MG63 (cell line): Measurements from ENCODE around the gene GRIK3. TPM values are rescaled to one million over a fixed set of nuclear protein-coding genes. Genes with fewer than 3 reads are reported as not detected.

Experiments
- DNase-seq: peaks from one replicate; pipeline ENCODE4 v3.0.0-alpha.2; 2020
- H3K27me3 ChIP-seq: fragments of 250-450 bp; sonication (Bioruptor Pico); 2 replicates; pipeline ENCODE4 v1.5.1; 2020; ENCODE audit warnings: mild to moderate bottlenecking, moderate library complexity
- H3K36me3 ChIP-seq: fragments of 250-450 bp; sonication (Bioruptor Pico); 2 replicates; pipeline ENCODE4 v1.5.1; 2020; ENCODE audit warnings: mild to moderate bottlenecking, moderate library complexity
- H3K4me3 ChIP-seq: fragments of 250-450 bp; sonication (Bioruptor Pico); 2 replicates; pipeline ENCODE4 v1.5.1; 2020; ENCODE audit warnings: mild to moderate bottlenecking, moderate library complexity
- H3K9me3 ChIP-seq: fragments of 250-450 bp; sonication (Bioruptor Pico); 2 replicates; pipeline ENCODE4 v1.5.1; 2020; ENCODE audit warnings: mild to moderate bottlenecking, moderate library complexity
- total RNA-seq: library from RNA; depleted of rRNA; stranded (reverse); fragments of >200 nt; shearing (Covaris generic); gene quantifications from 2 replicates; pipeline ENCODE4 v1.2.3, GENCODE V29; 2014; ENCODE audit warnings: low replicate concordance

GRIK3 gene
- total RNA-seq, 1 experiment from 2014 or later, result 0.66 TPM

DNA sequence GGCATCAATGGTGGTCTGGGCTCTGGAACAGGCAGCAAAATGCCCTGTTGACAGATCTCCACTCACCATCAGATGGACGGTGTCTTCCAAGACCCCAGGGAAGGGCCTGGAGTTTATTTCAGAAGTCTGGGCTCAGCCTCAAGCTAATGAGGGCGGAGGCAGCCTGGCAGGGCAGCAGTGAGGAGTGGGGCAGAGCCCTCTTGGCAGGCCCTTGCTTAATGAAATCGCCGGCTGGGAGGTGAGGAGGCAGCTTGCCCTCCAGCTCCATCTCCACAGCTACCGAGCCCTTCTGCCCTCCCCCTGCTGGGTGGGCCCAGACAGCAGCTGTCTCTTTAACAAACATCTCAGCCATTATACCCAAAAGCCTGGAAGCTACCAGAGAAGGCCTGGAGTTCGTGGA is 22.0 kb upstream of the GRIK3 start:
- Histone ChIP-seq H3K36me3 (no peaks in the 10 kb centered on the region), H3K9me3 (no peaks in the 10 kb centered on the region), H3K4me3 (no peak overlapping the region), H3K27me3 (no peaks in the 10 kb centered on the region)
- DNase-seq, result no peak

- no peak for DNase-seq
- Histone ChIP-seq H3K9me3 (no peaks in the 10 kb centered on the region), H3K27me3 (no peaks in the 10 kb centered on the region), H3K36me3 (no peaks in the 10 kb centered on the region), H3K4me3 (no peak overlapping the region)
Measured at GRCh38 chr1:37055631-37056030, 21.3 kb upstream of the GRIK3 start.

DNA sequence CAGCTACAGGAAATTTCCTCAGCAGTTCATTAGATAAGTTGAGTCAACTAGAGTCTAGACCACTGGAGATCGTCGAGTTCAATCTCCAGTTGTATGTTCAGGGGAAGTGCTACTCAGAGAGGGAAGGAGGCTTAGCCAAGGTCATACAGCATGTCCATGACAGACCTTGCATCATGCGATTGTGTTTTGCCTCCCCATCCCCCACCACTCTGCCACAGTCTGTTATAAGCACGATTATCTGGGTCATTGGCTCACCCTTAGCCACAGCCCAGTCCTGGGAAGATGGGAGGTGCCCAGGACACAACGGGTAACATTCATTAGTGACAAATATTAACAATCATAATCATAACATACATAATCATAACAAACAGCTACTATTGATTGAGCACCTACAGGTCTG is 18.9 kb upstream of the GRIK3 start:
- Histone ChIP-seq H3K36me3 (no peaks in the 10 kb centered on the region), H3K9me3 (no peaks in the 10 kb centered on the region), H3K27me3 (no peaks in the 10 kb centered on the region), H3K4me3 (no peak overlapping the region)
- DNase-seq, result no peak

DNA sequence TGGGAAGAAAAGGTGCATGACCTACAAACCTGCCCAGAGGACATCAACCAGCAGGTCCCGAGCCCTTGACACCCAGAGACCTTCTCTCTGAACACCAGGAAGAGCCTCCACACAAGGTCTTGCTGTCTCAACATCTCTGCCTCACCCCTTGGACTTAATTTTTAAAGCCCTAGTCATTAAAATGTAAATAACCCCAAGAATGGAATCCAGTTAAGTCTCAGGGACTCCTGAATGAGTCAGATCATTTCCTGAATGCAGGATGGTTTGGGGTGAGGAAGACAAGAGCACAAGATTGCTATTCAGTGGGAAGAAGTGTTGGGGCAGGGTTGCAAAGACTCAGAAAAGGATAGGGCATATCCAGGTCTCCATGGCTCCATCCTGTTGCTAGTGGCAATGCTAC is 17.8 kb upstream of the GRIK3 start:
- Histone ChIP-seq H3K9me3 (no peaks in the 10 kb centered on the region), H3K36me3 (no peaks in the 10 kb centered on the region), H3K27me3 (no peaks in the 10 kb centered on the region), H3K4me3 (no peak overlapping the region)
- no peak for DNase-seq

- Histone ChIP-seq H3K27me3 (no peaks in the 10 kb centered on the region), H3K36me3 (no peaks in the 10 kb centered on the region), H3K4me3 (no peak overlapping the region), H3K9me3 (no peaks in the 10 kb centered on the region)
- no peak for DNase-seq
Measured at GRCh38 chr1:37051346-37051745, 17.0 kb upstream of the GRIK3 start.

DNA sequence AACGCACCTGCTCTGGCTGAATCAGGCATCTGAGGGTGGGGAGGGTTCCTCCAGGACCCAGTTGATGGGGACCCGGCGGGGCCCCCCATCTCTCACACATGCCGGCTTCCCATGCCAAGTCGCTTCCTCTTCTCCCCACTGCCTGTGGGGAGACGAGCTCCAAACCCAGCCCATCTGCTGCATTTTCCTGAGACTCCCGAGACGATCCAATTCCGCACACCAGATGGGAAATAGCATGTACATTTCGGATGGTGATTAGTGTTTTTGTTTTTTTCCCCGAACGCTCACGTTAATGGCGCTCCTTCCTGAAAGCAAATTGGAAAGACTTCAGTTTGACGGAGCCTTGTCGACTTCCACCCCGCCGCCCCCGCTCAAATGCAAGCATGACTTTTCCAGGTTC is 13.2 kb upstream of the GRIK3 start:
- no peak for DNase-seq
- H3K27me3 ChIP-seq, result 0 out of 2 replicates have a peak, but pooled peaks cover 3% of the 10 kb centered on the region
- no peak overlapping the region for H3K4me3 ChIP-seq
- no peaks in the 10 kb centered on the region for H3K9me3 ChIP-seq
- H3K36me3 ChIP-seq, result no peaks in the 10 kb centered on the region

GRCh38 chr1:37043101-37043500 is 8.8 kb upstream of the GRIK3 start:
- H3K27me3 ChIP-seq, result peaks cover 7% of the 10 kb centered on the region; the same call in 1 of the 2 replicates
- DNase-seq, result no peak
- no peak overlapping the region for H3K4me3 ChIP-seq
- H3K36me3 ChIP-seq, result no peaks in the 10 kb centered on the region
- no peaks in the 10 kb centered on the region for H3K9me3 ChIP-seq

DNA sequence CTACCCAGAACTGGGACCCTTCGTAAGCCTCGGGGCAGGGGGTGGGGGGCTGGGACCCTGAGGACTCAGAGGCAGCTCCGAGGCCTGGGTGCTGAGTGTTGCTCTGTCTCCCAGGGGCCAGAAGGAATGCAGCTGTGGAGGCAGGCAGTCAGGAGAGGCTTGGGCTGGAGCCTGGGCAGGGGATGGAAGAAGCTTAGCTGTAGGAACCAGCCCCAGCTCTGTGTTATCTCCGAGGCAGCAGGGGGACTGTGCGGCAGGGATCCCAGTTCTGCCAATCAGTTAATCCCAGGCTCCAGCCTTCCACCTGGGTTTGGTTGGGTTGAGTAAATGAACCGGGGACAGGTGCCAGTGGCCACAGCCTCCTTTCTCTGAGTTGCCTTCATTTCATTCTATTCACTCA is 8.2 kb upstream of the GRIK3 start:
- no peak for DNase-seq
- Histone ChIP-seq H3K36me3 (no peaks in the 10 kb centered on the region), H3K9me3 (no peaks in the 10 kb centered on the region), H3K4me3 (no peak overlapping the region), H3K27me3 (peaks cover 7% of the 10 kb centered on the region; the same call in 1 of the 2 replicates)

DNA sequence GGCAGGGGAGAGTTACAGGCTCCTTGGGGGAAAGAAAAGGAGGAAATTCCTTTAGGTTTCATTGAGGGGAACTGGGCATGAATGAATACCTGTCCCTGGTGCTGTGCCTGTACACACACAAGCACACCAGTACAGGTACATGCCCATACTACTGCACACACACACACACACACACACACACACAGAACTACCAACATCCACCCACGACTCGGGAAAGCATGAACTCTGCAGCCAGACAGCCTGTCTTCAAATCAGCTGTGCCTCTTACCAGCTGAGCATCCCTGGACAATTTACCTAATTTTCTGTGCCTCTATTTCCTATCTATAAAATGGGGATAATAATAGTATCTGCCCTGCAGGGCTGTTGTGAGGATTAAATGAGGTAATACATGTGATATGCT is 7.2 kb upstream of the GRIK3 start:
- Histone ChIP-seq H3K9me3 (no peaks in the 10 kb centered on the region), H3K27me3 (peaks cover 7% of the 10 kb centered on the region; the same call in 1 of the 2 replicates), H3K4me3 (no peak overlapping the region), H3K36me3 (no peaks in the 10 kb centered on the region)
- no peak for DNase-seq

GRCh38 chr1:37040773-37041172 is 6.5 kb upstream of the GRIK3 start:
- Histone ChIP-seq H3K36me3 (no peaks in the 10 kb centered on the region), H3K27me3 (peaks cover 7% of the 10 kb centered on the region; the same call in 1 of the 2 replicates), H3K4me3 (no peak overlapping the region), H3K9me3 (no peaks in the 10 kb centered on the region)
- DNase-seq, result no peak

DNA sequence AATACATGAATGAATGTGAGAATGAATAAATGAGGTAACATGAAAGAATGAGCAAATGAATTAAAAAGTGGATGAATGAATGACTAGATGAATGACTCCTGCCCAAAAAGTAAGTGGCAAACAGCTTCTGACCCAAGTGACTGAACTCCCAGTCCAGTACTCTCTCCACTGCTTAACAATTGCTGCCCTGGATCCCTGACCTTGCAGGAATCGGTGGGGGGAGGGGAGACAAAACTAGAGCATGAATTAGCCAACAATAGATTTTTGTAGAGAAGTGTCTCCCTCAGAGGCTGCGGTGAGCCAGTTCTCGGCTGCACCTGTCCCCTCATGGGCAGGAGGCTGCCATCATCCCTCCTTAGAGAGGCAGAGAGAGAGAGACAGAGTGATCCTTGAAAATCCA is 5.9 kb upstream of the GRIK3 start:
- no peak for DNase-seq
- Histone ChIP-seq H3K4me3 (no peak overlapping the region), H3K9me3 (no peaks in the 10 kb centered on the region), H3K27me3 (peaks cover 9% of the 10 kb centered on the region), H3K36me3 (no peaks in the 10 kb centered on the region)

DNA sequence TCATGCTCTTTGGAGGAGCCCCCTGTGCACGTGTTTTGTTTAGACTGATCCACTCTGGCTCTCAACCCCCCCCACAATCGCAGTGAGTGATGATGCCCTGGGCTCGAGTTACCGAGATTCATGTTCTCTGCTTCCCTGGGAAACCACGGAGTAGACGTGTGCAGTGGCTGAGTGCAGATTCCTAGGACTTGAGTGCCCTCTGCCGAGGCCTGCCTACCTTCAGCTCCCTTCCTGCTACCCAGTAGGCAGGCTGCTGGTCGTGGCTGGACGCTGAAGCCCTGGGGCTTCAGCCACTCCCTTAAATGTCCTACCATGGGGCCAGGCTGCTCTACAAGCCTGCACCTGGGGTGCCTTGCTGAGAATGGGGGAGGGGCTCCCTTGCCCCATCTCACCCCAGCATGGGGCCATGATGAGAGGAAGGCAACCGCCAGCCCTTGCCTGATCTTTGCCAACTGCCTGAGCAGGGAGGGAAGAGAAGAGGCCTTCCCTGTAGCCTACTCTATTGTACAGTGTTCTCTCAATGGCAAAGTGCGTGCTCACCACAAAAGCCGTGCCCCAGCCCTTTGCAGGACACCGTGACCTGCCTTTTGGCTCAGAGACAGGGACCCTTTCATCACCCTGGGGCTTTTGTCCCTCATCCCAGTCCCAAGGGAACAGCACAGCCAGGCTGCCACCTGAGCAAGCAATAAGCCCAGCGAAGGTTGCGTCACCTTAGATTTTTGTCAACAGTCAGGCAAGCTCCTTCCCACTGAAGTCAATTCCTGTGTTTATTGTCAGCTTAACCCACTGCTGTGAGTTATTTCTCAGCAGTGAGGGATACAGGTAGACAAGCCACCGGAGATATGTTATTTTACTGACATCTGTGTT is 4.1 kb upstream of the GRIK3 start:
- Histone ChIP-seq H3K27me3 (peaks cover 22% of the 10 kb centered on the region), H3K4me3 (no peak overlapping the region), H3K9me3 (no peaks in the 10 kb centered on the region), H3K36me3 (no peaks in the 10 kb centered on the region)
- DNase-seq, result peak; percentile 27

DNA sequence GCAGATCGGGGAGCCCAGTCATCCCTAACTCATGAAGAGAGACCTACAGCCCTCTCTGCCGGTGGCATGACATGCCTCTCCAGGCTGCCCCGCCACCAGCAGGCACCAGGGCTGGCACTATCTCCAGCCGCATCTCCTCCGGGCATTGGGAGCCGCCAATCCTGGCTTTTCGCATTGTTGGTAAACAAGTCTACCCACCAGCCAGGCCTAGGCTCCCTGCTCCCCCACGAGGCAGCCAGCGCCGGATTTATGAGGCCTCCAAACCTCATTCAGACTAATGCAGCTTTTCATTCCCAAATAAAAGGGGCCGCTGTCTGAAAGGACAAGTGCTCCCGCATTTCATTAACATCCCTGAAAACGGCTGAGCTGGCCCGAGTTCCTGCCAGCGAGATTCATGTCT is 3.4 kb upstream of the GRIK3 start:
- H3K9me3 ChIP-seq, result no peaks in the 10 kb centered on the region
- peaks cover 28% of the 10 kb centered on the region for H3K27me3 ChIP-seq
- H3K4me3 ChIP-seq, result no peak overlapping the region
- H3K36me3 ChIP-seq, result no peaks in the 10 kb centered on the region
- DNase-seq, result no peak

GRCh38 chr1:37036667-37037053 is 2.3 kb upstream of the GRIK3 start:
- no peak for DNase-seq
- Histone ChIP-seq H3K27me3 (peaks cover 28% of the 10 kb centered on the region), H3K36me3 (no peaks in the 10 kb centered on the region), H3K9me3 (no peaks in the 10 kb centered on the region), H3K4me3 (no peak overlapping the region)

- H3K27me3 ChIP-seq, result peaks cover 33% of the 10 kb centered on the region
- no peak overlapping the region for H3K4me3 ChIP-seq
- no peaks in the 10 kb centered on the region for H3K9me3 ChIP-seq
- no peak for DNase-seq
- H3K36me3 ChIP-seq, result no peaks in the 10 kb centered on the region
Measured at GRCh38 chr1:37035796-37036666, 1.7 kb upstream of the GRIK3 start.

GRCh38 chr1:37035014-37035691 is 838 bp upstream of the GRIK3 start:
- Histone ChIP-seq H3K9me3 (no peaks in the 10 kb centered on the region), H3K4me3 (no peak overlapping the region), H3K36me3 (no peaks in the 10 kb centered on the region), H3K27me3 (peaks cover 36% of the 10 kb centered on the region)
- no peak for DNase-seq
